ENCODE results near the gene PRPF6.

GRCh38 chr20:64029293-64030117, 48.6 kb downstream of the PRPF6 start:
- no peak for TF ChIP-seq JUNB (IDR thresholded peaks at IDR 0.05)
- TF ChIP-seq, protein P1, sequence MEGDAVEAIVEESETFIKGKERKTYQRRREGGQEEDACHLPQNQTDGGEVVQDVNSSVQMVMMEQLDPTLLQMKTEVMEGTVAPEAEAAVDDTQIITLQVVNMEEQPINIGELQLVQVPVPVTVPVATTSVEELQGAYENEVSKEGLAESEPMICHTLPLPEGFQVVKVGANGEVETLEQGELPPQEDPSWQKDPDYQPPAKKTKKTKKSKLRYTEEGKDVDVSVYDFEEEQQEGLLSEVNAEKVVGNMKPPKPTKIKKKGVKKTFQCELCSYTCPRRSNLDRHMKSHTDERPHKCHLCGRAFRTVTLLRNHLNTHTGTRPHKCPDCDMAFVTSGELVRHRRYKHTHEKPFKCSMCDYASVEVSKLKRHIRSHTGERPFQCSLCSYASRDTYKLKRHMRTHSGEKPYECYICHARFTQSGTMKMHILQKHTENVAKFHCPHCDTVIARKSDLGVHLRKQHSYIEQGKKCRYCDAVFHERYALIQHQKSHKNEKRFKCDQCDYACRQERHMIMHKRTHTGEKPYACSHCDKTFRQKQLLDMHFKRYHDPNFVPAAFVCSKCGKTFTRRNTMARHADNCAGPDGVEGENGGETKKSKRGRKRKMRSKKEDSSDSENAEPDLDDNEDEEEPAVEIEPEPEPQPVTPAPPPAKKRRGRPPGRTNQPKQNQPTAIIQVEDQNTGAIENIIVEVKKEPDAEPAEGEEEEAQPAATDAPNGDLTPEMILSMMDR (IDR thresholded peaks at IDR 0.05), result no peak
